ENCODE measurements around the gene DAB2. TPM values are rescaled to one million over a fixed set of nuclear protein-coding genes. Genes with fewer than 3 reads are reported as not detected.
A peak's percentile ranks its signal among the peaks of the same experiment; 100 is the strongest.
"Not testable (repeated sequence)": the region's sequence is repeated elsewhere in the genome, so short reads cannot be mapped to it uniquely, and the experiment has no call there.

DAB2 gene
- total RNA-seq, 4 donors from 2014 or later: 7.2 to 18.5 (median 16.3) TPM

DNA sequence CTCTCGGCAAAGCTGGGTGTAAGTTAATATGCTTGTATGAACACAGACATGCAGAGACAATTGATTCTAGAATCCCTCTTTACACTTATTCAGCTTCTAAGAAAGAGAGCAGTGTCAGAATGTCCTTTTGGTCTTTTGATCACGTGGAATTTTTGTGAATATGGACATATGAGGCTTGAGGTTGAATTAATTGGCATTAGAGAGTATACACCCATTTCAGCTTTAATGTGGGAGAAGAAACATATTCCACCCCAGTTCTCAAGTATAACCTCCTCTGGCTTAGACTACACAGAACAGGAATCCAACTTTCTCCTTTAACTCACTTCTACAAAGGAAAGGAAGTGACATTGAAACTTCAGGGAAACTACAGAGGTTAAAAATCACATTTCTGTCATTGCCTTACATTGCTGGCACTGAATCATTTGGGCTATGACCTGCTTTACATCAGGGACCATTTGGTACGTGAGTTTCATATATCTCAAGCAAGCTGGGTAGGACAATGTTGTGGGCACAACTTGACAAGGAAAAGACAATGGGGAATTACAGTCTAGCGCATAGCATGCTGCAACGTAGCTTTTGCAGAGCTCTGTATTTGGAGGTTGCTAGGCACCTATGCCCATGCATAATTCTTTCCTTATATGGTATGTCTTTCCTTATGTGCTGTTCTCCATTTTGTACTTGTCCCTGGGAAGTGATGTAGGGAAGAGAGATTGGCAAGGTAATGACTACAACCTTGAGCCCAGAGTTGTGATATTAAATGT is 19.5 kb downstream of the DAB2 start:
- Histone ChIP-seq H3K4me3 (no peak overlapping the region), H3K27ac (peak overlapping the region in 1 of 4 donors; percentile 19), H3K9me3 (no peaks in the 10 kb centered on the region), H3K27me3 (no peaks in the 10 kb centered on the region), H3K4me1 (peaks cover 6 to 14% of the 10 kb centered on the region in 2 donors), H3K36me3 (no peaks in the 10 kb centered on the region)
- ATAC-seq: no peak
- intact Hi-C loops (cut with DNase I; ENCODE audit: low total_unique reads) (no loop called here), in situ Hi-C loops (cut with MboI; ENCODE audit: low sequenced_read_pairs in 4 of 4) (no loop called here)
- no peak for DNase-seq
- TF ChIP-seq, protein P1, sequence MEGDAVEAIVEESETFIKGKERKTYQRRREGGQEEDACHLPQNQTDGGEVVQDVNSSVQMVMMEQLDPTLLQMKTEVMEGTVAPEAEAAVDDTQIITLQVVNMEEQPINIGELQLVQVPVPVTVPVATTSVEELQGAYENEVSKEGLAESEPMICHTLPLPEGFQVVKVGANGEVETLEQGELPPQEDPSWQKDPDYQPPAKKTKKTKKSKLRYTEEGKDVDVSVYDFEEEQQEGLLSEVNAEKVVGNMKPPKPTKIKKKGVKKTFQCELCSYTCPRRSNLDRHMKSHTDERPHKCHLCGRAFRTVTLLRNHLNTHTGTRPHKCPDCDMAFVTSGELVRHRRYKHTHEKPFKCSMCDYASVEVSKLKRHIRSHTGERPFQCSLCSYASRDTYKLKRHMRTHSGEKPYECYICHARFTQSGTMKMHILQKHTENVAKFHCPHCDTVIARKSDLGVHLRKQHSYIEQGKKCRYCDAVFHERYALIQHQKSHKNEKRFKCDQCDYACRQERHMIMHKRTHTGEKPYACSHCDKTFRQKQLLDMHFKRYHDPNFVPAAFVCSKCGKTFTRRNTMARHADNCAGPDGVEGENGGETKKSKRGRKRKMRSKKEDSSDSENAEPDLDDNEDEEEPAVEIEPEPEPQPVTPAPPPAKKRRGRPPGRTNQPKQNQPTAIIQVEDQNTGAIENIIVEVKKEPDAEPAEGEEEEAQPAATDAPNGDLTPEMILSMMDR (IDR thresholded peaks at IDR 0.05 in 4 of 5, conservative IDR thresholded peaks at IDR 0.05 in 1 of 5): no peak
- no peak for TF ChIP-seq POLR2A (IDR thresholded peaks at IDR 0.05)

GRCh38 chr5:39403761-39404160 is 21.0 kb downstream of the DAB2 start:
- H3K4me3 ChIP-seq; DNase-seq; ATAC-seq; H3K36me3 ChIP-seq; H3K27me3 ChIP-seq; in situ Hi-C loops (cut with MboI; ENCODE audit: low sequenced_read_pairs in 4 of 4); H3K27ac ChIP-seq; H3K9me3 ChIP-seq; intact Hi-C loops (cut with DNase I; ENCODE audit: low total_unique reads): not testable (repeated sequence)
- H3K4me1 ChIP-seq: peaks cover 4 to 15% of the 10 kb centered on the region in 2 donors

- H3K4me1 ChIP-seq; intact Hi-C loops (cut with DNase I; ENCODE audit: low total_unique reads); H3K9me3 ChIP-seq; in situ Hi-C loops (cut with MboI; ENCODE audit: low sequenced_read_pairs in 4 of 4); ATAC-seq; DNase-seq; H3K36me3 ChIP-seq; H3K27me3 ChIP-seq; H3K4me3 ChIP-seq: not testable (repeated sequence)
- peak overlapping the region in 2 of 4 donors; percentile 69 to 72 for H3K27ac ChIP-seq
These were observed 22.6 kb downstream of the DAB2 start for GRCh38 chr5:39402140-39402539.

GRCh38 chr5:39400713-39401578 is 23.8 kb downstream of the DAB2 start:
- Histone ChIP-seq H3K27ac (peak overlapping the region; percentile 69 to 75 (median 72)), H3K36me3 (no peaks in the 10 kb centered on the region), H3K27me3 (no peaks in the 10 kb centered on the region), H3K4me3 (no peak overlapping the region), H3K9me3 (no peaks in the 10 kb centered on the region), H3K4me1 (peaks cover 0 to 7% of the 10 kb centered on the region in 2 donors)
- no peak for TF ChIP-seq POLR2A (IDR thresholded peaks at IDR 0.05)
- TF ChIP-seq, protein P1 (IDR thresholded peaks at IDR 0.05 in 4 of 5, conservative IDR thresholded peaks at IDR 0.05 in 1 of 5): no peak
- in situ Hi-C loops (cut with MboI; ENCODE audit: low sequenced_read_pairs in 4 of 4) (no loop called here), intact Hi-C loops (cut with DNase I; ENCODE audit: low total_unique reads) (no loop called here)
- DNase-seq (no peak), ATAC-seq (no peak)

DNA sequence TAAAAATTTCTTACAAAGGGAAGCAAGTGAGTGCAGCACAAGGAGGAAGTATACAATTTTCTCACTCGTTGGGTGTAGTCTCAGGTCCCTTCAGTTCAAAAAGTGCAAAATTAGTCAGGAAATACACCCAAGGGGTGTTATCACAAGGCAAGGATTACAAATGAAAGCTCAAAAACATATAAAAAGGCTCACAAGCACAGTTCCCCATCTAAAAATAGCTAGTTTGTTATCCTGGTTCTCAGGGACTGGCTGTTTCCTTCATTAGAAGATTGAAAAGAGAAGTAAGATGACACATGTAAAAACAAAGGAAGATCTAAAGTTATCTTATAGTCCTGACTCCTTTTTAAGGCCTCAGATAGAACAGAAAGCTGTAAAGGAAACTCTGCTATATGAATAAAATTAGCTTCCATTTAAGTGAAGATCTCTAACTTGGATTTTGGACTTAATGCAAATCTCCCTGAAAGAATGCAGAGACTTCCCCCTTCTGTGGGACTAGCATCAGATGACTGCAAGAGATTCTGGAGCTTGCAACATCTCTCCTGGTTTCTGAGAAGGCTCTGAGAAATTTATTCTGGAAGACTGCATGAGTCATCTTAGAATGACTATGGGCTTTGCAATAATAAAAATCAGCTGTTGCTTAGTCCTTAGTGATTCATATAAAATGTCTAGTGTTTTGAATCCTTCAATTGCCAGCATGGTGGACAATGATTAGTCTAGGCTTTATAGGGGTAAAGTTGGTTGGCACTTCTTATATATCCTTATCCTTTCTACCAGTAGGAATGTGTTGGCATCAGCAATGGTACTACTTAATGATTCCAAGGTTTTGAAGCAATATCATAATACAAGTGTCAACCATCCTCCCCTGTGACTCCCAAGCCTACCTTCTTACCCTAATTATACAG is 25.4 kb downstream of the DAB2 start:
- Histone ChIP-seq H3K27ac (peak overlapping the region; percentile 69 to 75 (median 72)), H3K4me1 (peaks cover 0 to 14% of the 10 kb centered on the region in 2 donors), H3K36me3 (no peaks in the 10 kb centered on the region), H3K4me3 (no peak overlapping the region), H3K27me3 (no peaks in the 10 kb centered on the region), H3K9me3 (no peaks in the 10 kb centered on the region)
- intact Hi-C loops (cut with DNase I; ENCODE audit: low total_unique reads) (no loop called here), in situ Hi-C loops (cut with MboI; ENCODE audit: low sequenced_read_pairs in 4 of 4) (loop anchor here in 1 of 4 donors (25.0 kb wide), 1 partner anchor 138 kb away; no protein-coding TSS in a partner anchor)
- TF ChIP-seq, protein P1 (IDR thresholded peaks at IDR 0.05 in 4 of 5, conservative IDR thresholded peaks at IDR 0.05 in 1 of 5): no peak
- TF ChIP-seq POLR2A (IDR thresholded peaks at IDR 0.05): peak in 1 of 2 donors; percentile 34
- ATAC-seq (peak; percentile 93), DNase-seq (peak; percentile 21 to 41)

All from gastrocnemius medialis (tissue), 4 donors.